Testis (tissue), 3 donors: ENCODE results near the gene DCAF17. TPM values are rescaled to one million over a fixed set of nuclear protein-coding genes. Genes with fewer than 3 reads are reported as not detected.
"Not testable (repeated sequence)": the region's sequence is repeated elsewhere in the genome, so short reads cannot be mapped to it uniquely, and the experiment has no call there.

Source experiments
- DNase-seq: peaks from one replicate; pipeline ENCODE4 v3.0.0-alpha.2; 2019
- H3K27ac ChIP-seq, 2 donors: fragments of 200-600 bp; sonication (generic); one replicate each; pipeline ENCODE4 v1.5.1; 2019
- H3K27me3 ChIP-seq: fragments of 200-600 bp; sonication (generic); one replicate; pipeline ENCODE4 v1.5.1; 2019
- H3K36me3 ChIP-seq: fragments of 200-600 bp; sonication (generic); one replicate; pipeline ENCODE4 v1.5.1; 2017; ENCODE audit warnings: low read depth; ENCODE audit errors: missing control alignments
- H3K4me1 ChIP-seq: fragments of 200-600 bp; sonication (generic); one replicate; pipeline ENCODE4 v1.5.1; 2019
- H3K4me3 ChIP-seq, 2 donors: fragments of 200-600 bp; sonication (generic); one replicate each; pipeline ENCODE4 v1.5.1; 2017 to 2019
- H3K9me3 ChIP-seq: fragments of 200-600 bp; sonication (generic); one replicate; pipeline ENCODE4 v1.5.1; 2017
- POLR2A ChIP-seq: fragments of 450-650 bp; IDR thresholded peaks from one replicate; pipeline ENCODE4 v1.6.1; 2017; ENCODE audit warnings: antibody characterized with exemption, mild to moderate bottlenecking, moderate library complexity
- WGBS, 2 donors: methylation state at CpG; one replicate each; pipeline ENCODE4 v1.1.5; 2018; 5-methylcytosine and 5-hydroxymethylcytosine counted together
- intact Hi-C: fragments of 100-400 bp; cut with DNase I; formaldehyde crosslinking; loops from one replicate; pipeline ENCODE4 v1.15.1; 2023; ENCODE audit warnings: low total_unique reads
- polyA plus RNA-seq: library from polyadenylated mRNA; stranded (reverse); fragments of 350-450 nt; fragmentation: Illumina TruSeq; extraction: RNeasy Lipid Tissue Mini Kit (QIAGEN cat#74804); gene quantifications from one replicate; pipeline ENCODE4 v1.2.3, GENCODE V29; 2014; ENCODE audit warnings: low read depth, low replicate concordance; ENCODE audit not compliant: insufficient read depth
- total RNA-seq, 2 donors: library from RNA; depleted of rRNA; stranded (reverse); fragments of >200 nt; gene quantifications; one replicate each; pipeline ENCODE4 v1.2.3, GENCODE V29; 2016
- TF ChIP-seq, protein P1 (sequence below), 3 experiments: fragments of 450-650 bp in 2 of 3; fragments of 200-600 bp in 1 of 3; sonication (generic) in 1 of 3; IDR thresholded peaks; one replicate each; pipeline ENCODE4 v1.5.1; 2016 to 2019; ENCODE audit warnings: antibody characterized with exemption in 3 of 3, mild to moderate bottlenecking in 2 of 3, moderate library complexity in 1 of 3

The DCAF17 gene
- total and polyA plus RNA-seq, 3 donors from 2014 or later, result 15.7 to 29.2 (median 24.4) TPM

DNA sequence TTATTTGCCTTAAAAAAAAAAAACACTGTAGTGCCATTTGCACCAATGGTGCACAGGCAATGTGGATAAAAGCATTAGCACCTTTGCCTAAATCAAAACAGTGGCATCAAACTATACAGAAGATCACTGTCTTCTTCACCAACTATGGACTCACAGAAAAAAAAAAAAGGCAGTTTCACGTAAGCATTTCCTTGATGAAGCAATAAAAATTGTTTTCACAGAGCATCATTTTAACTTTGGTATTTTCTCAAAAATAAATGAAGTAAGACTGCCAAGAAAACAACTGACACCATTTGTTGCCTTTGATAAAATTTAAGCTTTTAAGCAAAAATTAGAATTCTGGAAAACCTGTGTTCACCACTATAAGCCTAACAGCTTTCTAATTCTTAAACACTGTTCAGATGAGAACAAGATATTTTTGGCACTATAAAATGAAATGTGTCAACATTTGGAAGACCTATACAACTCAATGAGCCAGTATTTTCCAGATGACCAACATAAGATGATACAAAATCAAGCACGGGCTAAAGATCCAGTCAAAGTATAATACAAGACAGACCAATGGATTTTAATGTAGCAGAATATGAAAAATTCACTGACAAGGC is 21.4 kb upstream of the DCAF17 start:
- WGBS, 2 donors, result 65 to 75% methylated on average over 2 of the region's 2 CpGs
- Histone ChIP-seq H3K36me3 (no peaks in the 10 kb centered on the region), H3K27me3 (no peaks in the 10 kb centered on the region), H3K9me3 (no peaks in the 10 kb centered on the region), H3K4me3 (no peak overlapping the region), H3K4me1 (no peaks in the 10 kb centered on the region), H3K27ac (no peak overlapping the region)
- intact Hi-C loops, result loop anchor here (5.0 kb wide), 1 partner anchor 440 kb away; no protein-coding TSS in a partner anchor
- no peak for TF ChIP-seq POLR2A
- TF ChIP-seq, protein P1, sequence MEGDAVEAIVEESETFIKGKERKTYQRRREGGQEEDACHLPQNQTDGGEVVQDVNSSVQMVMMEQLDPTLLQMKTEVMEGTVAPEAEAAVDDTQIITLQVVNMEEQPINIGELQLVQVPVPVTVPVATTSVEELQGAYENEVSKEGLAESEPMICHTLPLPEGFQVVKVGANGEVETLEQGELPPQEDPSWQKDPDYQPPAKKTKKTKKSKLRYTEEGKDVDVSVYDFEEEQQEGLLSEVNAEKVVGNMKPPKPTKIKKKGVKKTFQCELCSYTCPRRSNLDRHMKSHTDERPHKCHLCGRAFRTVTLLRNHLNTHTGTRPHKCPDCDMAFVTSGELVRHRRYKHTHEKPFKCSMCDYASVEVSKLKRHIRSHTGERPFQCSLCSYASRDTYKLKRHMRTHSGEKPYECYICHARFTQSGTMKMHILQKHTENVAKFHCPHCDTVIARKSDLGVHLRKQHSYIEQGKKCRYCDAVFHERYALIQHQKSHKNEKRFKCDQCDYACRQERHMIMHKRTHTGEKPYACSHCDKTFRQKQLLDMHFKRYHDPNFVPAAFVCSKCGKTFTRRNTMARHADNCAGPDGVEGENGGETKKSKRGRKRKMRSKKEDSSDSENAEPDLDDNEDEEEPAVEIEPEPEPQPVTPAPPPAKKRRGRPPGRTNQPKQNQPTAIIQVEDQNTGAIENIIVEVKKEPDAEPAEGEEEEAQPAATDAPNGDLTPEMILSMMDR (IDR thresholded peaks at IDR 0.05), result no peak
- no peak for DNase-seq

- H3K27me3 ChIP-seq, H3K4me3 ChIP-seq, H3K4me1 ChIP-seq, DNase-seq, H3K27ac ChIP-seq, H3K9me3 ChIP-seq, H3K36me3 ChIP-seq: not testable (repeated sequence)
- intact Hi-C loops, result loop anchor here (5.0 kb wide), 1 partner anchor 442 kb away; no protein-coding TSS in a partner anchor
- 75 to 79% methylated on average over 4 of the region's 4 CpGs for WGBS, 2 donors
These were observed 19.4 kb upstream of the DCAF17 start for GRCh38 chr2:171414645-171415044.

GRCh38 chr2:171416009-171416926 is 17.8 kb upstream of the DCAF17 start:
- WGBS, 2 donors, result 40 to 46% methylated on average over 7 of the region's 7 CpGs
- H3K9me3 ChIP-seq, result no peaks in the 10 kb centered on the region
- no peaks in the 10 kb centered on the region for H3K27me3 ChIP-seq
- intact Hi-C loops, result no loop called here
- DNase-seq, result peak; percentile 96
- H3K4me3 ChIP-seq, result no peak overlapping the region
- H3K27ac ChIP-seq, result no peak overlapping the region
- TF ChIP-seq, protein P1 (IDR thresholded peaks at IDR 0.05), result peak; percentile 72 to 88 (median 78)
- no peak for TF ChIP-seq POLR2A
- H3K4me1 ChIP-seq, result no peaks in the 10 kb centered on the region
- no peaks in the 10 kb centered on the region for H3K36me3 ChIP-seq

GRCh38 chr2:171419333-171419732 is 14.7 kb upstream of the DCAF17 start:
- H3K27ac ChIP-seq, result no peak overlapping the region
- no peaks in the 10 kb centered on the region for H3K4me1 ChIP-seq
- no peak for TF ChIP-seq POLR2A
- TF ChIP-seq, protein P1 (IDR thresholded peaks at IDR 0.05), result no peak
- intact Hi-C loops, result no loop called here
- WGBS, 2 donors, result 95 to 96% methylated on average over 2 of the region's 2 CpGs
- no peak overlapping the region for H3K4me3 ChIP-seq
- no peaks in the 10 kb centered on the region for H3K36me3 ChIP-seq
- no peaks in the 10 kb centered on the region for H3K9me3 ChIP-seq
- no peak for DNase-seq
- no peaks in the 10 kb centered on the region for H3K27me3 ChIP-seq

GRCh38 chr2:171420728-171421563 is 13.1 kb upstream of the DCAF17 start:
- no peak for TF ChIP-seq POLR2A
- TF ChIP-seq, protein P1 (IDR thresholded peaks at IDR 0.05), result no peak
- Histone ChIP-seq H3K4me1 (no peaks in the 10 kb centered on the region), H3K27ac (no peak overlapping the region), H3K4me3 (no peak overlapping the region), H3K9me3 (no peaks in the 10 kb centered on the region), H3K36me3 (no peaks in the 10 kb centered on the region), H3K27me3 (no peaks in the 10 kb centered on the region)
- DNase-seq, result no peak
- intact Hi-C loops, result no loop called here
- 82 to 89% methylated on average over 3 of the region's 3 CpGs for WGBS, 2 donors

DNA sequence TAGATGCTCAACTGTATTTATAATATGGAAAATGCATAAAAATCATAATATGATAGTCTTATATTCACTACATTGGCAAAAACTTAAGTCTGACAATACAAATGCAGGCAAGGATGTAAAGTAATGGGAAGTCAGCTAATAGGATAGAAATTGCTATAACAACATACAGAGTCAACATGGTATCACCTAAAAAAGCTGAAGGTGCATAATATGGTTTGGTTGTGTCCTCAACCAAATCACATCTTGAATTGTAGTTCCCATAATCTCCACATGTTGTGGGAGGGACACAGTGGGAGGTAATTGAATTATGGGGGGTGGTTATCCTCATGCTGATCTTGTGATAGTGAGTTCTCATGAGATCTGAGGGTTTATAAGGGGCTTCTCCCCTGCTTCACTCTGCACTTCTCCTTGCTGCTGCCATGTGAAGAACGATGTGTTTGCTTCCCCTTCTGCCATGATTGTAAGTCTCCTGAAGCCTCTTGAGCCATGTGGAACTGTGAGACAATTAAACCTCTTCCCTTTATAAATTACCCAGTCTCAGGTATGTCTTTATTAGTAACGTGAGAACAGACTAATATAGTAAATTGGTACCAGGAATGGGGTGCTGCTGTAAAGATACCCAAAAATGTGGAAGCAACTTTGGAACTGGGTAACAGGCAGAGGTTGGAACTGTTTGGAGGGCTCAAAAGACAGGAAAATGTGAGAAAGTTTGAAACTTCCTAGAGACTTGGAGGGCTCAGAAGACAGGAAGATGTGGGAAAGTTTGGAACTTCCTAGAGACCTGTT is 11.1 kb upstream of the DCAF17 start:
- DNase-seq, H3K9me3 ChIP-seq, H3K4me3 ChIP-seq, H3K27me3 ChIP-seq, intact Hi-C loops, H3K36me3 ChIP-seq, H3K4me1 ChIP-seq, H3K27ac ChIP-seq: not testable (repeated sequence)
- WGBS, 2 donors, result 94 to 96% methylated on average over 2 of the region's 2 CpGs
